UCSD-AML1 (cell line): ENCODE results near the gene LPGAT1.

ENCODE experiments used
- DNase-seq: peaks from one replicate; lab custom pipeline; 2025; ENCODE audit not compliant: unreplicated experiment; lab: John Stamatoyannopoulos, UW

Gene LPGAT1

DNA sequence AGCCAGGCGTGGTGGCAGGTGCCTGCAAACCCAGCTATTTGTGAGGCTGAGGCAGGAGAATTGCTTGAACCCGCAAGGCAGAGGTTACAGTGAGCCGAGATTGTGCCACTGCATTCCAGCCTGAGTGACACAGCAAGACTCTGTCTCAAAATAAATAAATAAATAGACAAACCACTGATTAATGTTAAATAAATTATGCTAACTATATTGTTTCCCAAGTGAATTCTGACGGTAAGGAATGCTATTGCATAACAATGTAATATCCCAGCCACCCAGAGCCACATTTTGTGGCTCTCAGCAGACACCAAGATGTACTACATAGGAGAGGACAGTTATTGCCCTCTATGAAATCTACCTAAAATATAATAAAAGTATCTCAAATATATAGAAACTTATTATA, 55.4 kb downstream of the LPGAT1 start:
- no peak for DNase-seq

DNA sequence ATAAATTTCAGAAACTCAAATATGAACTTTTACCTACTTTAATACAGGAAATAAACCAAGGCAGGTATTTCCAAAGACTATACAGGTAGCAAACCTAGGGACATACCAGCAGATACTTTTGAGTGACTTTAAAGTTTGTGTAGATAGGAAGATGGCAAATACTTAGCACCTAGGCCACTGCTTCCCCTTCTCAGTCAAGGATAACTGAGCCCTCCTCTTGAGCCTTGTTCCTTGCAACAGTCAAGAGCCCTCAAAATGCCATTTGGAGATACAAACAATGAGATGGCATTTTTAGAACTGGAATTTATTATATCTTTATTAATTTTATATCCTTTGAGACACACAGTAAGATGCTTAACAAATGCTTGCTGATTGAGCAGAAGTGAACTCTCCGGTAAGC, 65.9 kb downstream of the LPGAT1 start:
- no peak for DNase-seq

DNA sequence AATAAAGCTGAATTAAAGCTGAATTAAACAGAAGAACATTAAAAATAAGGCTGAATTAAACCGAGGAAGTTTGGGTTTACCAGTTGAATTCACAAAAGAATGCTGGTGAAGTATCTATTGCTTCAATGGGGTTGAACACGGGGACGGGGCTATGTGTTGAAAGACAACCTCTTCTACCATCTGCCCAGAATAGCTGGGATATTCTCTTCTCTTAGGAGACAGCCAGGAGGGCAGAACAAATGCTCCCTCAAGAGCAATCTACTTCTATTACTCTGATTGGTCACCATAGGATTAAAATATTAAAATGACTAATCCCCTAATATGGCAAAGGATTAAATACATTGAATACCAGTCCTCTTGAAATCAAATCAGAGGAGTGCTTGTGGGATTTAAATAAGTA, 68.4 kb downstream of the LPGAT1 start:
- DNase-seq: no peak

DNA sequence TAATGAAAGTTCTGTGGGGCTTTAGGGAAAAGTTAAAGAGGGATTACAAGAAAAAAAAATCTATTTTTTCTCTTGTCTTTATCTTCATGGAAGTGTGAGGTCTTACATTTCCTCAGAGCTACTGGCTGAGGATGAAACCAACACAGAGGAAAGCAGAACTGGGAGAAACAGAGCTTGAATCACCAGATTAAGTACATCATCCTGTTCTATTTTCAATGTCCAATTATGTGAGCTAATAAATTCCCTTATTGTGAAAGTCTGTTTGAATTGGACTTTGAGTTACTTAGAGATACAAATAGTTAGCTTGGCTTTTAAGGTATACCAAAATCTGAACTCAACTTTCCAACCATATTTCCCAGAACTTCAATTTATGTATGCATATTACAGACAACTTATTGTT, 69.2 kb downstream of the LPGAT1 start:
- no peak for DNase-seq

DNA sequence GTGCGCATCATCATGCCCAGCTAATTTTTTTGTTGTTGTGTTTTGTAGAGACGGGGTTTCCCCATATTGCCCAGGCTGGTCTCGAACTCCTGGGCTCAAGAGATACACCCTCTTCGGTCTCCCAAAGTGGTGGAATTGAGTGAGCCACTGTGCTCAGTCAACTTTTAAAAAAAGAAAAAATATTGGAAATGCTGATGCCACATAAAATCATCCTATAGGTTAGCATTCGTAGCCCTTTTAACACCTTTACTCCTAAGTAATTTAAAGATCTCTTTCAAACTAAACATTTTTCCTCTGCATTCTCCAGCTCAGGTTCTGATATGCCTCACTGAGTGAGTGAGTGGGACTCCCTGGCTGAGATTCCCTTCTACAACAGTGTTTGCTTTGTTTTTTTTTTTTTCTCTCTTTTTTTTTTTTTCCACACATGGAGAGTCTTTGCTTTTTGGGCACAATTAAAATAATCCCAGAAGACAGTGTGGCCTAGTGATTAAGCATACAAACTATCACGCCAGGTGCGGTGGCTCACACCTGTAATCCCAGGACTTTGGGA, 74.0 kb downstream of the LPGAT1 start:
- DNase-seq: no peak

DNA sequence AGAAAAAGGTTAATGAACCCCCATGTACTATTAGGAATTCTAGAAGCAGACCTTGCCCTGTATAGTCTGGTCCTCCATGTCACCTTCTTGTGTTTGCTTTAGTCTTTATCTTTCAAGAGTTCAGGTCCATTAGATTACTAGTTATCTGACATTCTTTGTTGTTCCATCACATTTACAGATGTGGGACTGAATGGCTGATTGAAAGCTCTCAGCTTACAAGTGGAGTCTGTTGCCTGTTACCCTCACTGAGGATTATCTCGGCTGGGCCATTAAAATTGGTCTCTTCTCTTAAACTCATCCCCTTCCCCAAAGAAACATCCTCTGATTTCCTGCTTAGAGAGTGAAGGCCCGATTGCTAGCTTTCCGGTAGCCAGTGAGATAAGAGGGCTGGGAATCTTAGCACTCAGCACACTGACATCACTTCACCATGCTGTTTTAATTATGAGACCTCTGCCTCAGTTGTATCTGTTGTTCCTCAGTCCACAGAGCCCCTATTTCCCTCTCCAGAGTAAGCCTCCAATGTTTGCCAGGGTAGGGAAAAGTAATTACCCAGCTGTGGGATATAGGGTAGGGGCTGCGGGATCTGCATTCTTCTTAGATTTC, 76.8 kb downstream of the LPGAT1 start:
- no peak for DNase-seq

DNA sequence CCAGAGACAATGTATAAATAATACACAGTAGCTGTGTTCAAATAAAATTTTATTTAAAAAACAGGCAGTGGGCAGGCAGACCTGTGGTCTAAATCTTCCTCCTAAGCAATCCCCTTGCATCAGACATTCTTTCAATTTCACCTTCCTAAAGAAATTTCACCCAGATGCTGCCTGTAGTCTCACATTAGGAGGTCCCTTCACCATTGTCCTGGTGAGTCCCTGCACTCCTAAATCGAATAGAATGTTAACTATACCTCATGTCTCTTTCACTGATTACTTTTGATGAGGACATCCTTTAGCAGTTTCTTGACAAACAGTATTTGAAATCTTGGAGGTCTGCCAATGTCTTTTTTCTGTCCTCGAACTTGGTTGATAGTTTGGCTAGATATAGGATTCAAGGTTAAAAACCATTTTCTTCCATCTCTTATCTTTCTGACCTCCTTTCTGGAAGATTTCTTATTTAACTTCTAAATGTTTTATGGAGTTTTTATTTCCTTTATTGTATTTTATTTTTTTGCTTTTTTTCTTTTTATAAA, 77.5 kb downstream of the LPGAT1 start:
- no peak for DNase-seq

DNA sequence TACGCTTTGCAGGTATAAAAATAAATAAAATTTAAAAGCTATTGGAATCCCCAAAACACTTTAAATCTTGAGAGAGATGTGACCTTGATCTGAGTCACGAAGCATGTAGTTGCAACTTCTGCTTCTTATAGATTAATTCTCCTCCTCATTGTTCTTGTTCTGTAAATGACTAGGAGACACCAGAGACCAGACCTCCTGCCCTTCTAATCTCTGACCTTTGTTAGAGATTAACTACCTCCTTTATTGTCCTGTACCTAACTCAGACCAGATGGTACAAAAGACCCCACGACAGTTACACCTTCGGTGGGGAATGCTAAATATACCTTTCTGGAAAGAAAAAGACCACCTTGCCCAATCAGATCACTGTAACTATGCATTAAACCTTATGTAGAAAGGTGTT, 78.2 kb downstream of the LPGAT1 start:
- no peak for DNase-seq

DNA sequence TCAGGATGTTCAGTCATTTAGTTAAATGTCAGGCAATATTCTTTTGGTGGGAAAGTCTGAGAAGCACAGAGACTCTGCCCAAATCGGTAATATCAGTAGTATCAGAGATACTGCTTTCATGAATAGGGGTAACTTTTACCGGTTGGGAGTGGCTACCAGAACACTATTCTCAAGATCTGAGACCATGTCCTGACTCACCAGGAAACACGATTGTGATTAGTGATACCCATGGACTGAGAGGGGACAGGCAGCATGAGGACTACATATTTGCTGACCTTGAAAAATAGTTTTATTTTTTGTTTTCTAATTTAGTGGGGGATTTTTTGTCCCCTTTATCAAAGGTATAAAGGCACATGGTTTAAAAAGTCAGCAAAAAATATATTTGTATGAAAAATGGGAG, 79.1 kb downstream of the LPGAT1 start:
- DNase-seq: no peak

DNA sequence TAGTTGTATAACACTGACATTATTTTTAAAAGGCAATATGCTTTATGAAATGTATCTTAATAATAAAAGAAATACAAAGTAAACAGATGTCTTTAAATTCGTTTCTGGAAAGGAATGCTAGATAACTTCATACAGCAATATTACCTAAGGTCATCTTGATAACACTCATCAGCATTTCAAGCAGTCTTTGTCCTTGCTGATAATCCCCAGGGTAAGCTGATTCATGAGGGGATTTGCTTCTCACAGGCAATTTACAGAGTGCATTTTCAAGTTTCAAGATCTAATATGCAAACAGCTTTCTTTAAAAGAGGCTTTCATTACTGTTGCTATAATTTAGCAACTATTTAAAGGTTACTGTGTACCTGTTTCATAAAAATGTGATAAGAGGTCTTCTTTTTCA, 80.0 kb downstream of the LPGAT1 start:
- DNase-seq: no peak

DNA sequence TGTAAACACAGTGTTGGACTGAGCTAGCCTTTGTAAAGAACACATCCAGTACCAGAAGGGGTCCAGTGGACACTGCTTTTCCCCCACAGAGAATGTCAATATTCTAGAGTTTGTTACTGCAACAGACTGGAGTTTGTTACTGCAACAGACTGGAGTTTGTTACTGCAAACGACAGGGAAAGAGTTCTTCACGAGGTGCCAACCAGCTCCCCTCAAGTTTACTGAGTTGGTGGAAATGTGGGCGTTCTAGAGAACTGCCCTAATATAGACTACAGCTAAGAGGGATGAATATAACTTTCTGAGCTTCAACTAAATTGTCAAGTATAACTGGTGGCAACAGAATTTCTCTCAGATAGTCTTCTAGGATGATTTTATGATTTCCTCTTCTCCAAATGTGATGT, 81.3 kb downstream of the LPGAT1 start:
- no peak for DNase-seq

DNA sequence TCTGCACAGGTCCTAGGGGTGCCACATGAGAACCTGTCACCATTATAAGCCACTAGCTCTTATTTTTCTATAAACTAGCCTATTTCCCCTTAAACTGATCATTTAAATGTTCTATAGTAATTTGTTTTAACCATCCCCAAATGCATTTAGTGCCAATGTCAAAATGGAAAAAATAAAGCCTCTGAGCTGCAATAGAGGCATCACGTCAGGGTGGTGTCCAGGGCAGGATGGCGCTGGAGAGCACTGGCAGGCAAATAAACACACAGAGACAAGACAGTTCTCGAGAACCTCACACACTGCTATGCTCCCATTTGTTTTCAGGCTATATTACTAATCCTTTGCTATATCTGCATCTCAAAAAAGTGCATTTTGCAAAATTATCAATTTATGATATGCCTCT, 81.8 kb downstream of the LPGAT1 start:
- no peak for DNase-seq

DNA sequence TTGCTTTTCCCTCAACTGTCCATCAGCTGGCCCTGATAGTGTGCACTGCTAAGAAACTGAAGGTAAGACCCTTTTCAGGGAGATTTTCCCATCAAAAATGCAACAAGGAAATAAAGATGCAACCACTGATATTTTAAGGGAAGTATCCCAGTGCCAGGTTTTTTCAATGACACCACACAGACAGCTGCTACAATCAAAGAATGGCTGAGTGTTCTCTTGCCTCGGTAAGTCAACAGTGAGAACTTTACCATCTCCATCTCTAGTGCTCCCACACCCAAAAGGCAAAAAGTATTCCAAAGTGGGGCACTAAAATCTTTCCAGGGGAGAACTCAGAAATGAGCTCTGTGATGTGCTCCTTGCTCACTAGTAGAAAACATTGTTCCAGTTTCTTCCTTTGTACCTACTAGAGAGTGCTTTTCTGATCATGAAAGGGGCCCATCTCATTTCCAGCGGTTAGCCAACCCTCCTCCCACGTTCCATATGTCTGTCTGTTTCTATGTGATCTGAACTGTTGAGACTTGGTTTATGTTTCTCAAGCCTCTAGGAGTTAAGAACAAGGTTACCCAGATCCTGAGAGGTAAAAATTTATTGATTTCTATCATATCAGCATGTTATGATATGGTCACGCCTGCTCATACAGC, 87.6 kb downstream of the LPGAT1 start:
- DNase-seq: no peak

DNA sequence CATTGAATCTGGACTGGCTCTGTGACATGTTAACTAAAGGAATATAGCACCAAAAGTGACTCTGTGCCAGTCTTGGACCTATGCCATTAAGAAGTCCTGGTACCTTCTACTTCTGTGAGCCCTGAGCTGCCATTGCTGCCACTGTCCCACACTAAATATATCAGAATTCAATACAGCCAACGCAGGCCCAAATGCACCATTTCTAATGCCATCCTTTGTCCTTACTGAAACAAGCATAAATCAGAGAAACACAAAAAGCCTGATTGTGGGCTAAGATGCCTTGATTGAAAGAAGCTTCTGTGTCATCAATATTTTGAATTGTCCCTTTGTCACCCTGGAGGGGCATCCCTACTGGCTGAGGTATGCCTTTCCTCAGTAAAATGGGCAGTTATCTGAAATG, 88.3 kb downstream of the LPGAT1 start:
- no peak for DNase-seq

DNA sequence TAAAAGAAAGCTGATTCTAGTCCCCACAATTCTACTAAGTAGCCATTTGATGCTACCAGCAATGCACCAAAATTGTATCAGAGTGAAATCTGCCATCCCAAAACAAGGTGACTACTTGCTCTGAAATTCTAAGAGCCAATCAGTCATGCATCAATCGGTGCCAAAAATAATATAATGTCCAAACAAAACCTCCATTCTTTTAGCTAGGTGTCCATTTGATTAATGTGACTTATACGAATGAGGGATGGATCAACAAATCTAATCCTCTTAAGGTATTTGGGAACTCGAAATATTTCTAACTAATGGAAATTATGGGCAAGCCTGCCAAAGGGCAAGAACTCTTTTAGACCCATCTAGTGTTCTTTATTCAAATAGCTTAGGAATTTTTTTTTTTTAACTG, 88.8 kb downstream of the LPGAT1 start:
- no peak for DNase-seq

DNA sequence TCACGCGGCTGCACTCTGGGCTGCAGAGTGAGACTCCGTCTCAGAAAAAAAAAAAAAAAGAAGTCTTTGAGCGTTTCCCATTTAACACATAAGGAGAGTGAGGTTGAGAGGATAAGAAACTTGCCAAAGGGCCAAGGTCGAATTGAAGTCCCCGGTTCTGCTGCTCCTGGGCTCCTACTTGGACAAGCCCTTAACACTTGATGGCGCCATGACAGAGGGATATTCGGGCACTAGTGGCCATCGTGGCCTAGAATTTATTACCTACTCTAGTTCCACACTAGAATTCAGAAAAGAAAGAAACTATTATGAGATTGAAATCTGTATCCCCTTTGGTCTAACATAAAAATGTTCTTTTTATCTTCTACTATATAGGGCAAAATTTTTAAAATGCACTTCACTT, 89.4 kb downstream of the LPGAT1 start:
- DNase-seq: no peak

DNA sequence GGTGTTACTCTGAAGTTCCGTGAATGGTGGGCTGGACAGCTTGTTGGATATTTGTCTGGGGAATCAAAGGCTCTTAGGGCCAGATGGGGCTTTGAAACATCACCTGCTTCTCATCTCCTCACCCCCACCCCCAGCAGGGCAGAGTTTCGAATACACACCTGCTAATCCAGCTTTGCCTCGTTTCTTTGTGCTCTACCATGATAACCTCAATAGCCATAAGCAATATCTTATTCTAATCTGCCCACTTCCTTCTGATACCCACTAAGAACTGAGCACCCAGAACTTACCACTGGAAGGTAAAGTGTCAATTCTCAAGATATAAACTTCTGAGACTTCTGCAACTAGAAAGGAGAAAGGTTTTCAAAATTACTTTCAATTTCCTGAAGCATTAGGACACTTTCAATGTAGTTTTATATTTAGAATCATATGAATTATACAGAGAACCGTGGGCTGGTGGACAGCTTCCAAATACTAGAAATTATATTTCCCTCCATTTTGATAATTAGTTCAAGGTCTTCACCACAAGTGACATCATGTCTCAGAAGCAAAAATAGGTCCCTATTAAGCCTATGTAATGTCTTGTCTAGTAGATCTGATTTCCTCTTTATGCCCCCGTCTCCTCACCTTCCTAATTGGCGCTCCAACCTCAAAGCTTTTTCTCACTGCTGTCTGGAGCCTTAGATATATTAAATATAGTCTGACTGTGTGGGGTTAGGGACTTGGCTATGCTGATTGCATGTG, 90.7 kb downstream of the LPGAT1 start:
- DNase-seq: no peak

DNA sequence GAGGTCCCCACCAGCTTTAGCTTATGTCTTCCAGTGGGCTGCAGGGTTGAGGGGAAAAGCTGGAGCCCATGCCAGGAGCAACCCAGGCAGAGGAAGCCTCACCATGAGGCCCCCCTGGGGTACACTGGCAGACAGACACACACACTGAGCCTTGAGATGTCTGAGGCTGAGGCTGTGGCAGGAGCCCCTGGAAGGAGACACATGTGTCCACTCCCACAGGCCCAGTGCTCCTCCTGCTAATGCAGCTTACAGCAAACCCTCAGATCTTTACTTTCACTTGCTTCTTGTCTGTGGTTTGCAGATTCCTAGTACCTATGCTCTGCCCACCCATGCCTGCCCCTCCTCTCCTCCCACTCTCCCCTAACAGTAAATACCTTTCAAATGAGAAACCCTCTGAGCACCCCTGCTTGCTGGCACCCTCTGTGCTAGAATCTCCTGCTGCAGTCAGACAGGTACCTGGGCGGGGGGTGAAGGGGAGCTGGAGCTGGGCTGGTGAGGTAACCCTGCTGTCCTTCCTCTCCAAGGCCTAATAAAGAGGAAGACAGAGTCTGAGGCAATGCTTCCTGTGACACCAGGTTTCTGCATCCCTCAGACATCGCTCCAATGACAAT, 91.8 kb downstream of the LPGAT1 start:
- DNase-seq: no peak

DNA sequence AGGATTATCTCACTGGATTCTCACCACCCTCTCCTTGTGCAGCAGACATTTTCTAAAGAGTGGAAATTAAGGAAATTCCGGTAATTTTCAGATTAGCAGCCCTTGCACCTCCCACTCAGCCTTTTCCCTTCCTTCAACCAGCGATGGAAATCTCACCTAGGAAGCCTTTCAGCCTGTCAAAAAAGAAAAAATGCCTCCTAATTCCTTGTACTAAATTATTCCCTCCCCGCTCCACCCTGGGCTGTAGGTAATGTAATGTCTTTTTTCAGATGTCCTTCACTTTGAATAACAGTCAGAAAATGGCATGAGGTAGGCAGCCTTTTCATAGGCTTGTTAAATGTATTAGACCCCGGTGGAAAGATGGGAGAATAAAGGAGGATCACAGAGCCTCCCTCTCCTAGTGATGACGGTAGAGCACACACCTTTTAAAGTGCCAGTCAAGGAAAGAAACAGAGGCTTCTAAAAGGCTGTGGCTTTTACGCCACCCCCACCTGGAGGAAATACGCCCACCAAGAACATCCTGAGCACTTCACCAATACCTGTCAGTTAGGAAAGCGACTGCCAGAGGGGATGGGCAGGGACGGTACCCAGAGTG, 92.4 kb downstream of the LPGAT1 start:
- no peak for DNase-seq

DNA sequence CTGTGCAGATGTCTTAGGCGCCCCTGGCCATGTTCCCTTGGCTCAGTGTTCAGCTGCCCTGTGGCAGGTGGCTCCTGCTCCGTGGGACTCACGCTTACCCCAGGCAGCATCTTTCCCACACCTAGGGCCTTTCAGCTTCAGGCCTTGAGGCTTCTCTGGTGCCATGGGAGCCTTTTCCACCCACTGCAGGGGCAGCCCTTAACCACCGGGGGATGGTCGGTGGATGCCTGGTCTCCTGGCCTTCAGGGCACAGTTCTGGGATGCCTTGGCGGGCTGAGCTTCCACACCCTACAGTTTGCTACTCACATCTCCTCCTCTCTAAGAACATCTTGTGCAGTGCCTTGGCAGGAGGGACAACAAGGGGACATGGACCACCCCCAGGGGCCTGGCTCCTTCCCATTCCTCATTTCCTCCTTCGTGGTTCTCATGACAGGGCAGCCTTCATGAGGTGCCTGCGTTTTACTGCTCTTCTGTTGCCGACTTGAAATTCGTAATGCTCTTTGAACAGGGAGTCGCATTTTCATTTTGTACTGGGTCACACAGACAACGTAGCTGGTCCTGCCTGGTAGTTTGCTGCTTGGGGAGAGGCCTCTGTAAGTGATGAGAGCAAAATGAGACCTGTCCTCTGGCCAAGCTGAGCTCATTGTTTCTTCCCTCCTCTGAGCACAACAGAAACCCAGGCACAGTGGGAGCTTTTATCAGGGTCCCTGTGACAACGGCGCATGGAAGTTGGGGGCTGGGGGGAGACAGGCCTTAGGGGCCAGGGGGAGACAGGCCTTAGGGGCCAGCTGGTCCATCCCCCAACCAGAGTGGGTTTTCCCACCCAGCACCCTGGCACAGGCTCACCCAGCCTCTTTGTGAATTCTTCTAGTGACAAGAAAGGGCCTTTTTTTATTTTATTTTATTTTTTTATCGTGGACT, 93.2 kb downstream of the LPGAT1 start:
- no peak for DNase-seq
